ENCODE results near the gene SLBP. TPM values are rescaled to one million over a fixed set of nuclear protein-coding genes. Genes with fewer than 3 reads are reported as not detected.

Gene SLBP
- total and polyA plus RNA-seq, 2 donors (not counting 1 experiment from before 2014, with no cell fraction given) = 49.7 to 108 TPM

GRCh38 chr4:1743551-1743950 lies 31.4 kb upstream of the SLBP start:
- no peak for DNase-seq (ENCODE audit: low read depth in 2 of 2)
- H3K4me2 ChIP-seq (ENCODE audit: extremely low read depth, insufficient read depth, low read length) = no peak overlapping the region
- H3K4me1 ChIP-seq (ENCODE audit: control insufficient read depth, extremely low read depth, insufficient read depth, low read length) = no peaks in the 10 kb centered on the region
- H3K9ac ChIP-seq (ENCODE audit: insufficient read depth, low read length) = no peak overlapping the region
- H3K4me3 ChIP-seq (replicated peaks in 1 of 4; ENCODE audit: control extremely low read depth in 1 of 4, insufficient read depth in 1 of 4, low read depth in 3 of 4, low read length in 4 of 4) = no peak overlapping the region
- no peak for TF ChIP-seq EZH2 (IDR thresholded peaks at IDR 0.05; ENCODE audit: low read length, missing control alignments)
- TF ChIP-seq, protein P1, sequence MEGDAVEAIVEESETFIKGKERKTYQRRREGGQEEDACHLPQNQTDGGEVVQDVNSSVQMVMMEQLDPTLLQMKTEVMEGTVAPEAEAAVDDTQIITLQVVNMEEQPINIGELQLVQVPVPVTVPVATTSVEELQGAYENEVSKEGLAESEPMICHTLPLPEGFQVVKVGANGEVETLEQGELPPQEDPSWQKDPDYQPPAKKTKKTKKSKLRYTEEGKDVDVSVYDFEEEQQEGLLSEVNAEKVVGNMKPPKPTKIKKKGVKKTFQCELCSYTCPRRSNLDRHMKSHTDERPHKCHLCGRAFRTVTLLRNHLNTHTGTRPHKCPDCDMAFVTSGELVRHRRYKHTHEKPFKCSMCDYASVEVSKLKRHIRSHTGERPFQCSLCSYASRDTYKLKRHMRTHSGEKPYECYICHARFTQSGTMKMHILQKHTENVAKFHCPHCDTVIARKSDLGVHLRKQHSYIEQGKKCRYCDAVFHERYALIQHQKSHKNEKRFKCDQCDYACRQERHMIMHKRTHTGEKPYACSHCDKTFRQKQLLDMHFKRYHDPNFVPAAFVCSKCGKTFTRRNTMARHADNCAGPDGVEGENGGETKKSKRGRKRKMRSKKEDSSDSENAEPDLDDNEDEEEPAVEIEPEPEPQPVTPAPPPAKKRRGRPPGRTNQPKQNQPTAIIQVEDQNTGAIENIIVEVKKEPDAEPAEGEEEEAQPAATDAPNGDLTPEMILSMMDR (conservative IDR thresholded peaks at IDR 0.05 in 1 of 2, IDR thresholded peaks at IDR 0.05 in 1 of 2; ENCODE audit: low read depth in 1 of 2, low read length in 2 of 2) = no peak
- H3K9me3 ChIP-seq (ENCODE audit: control insufficient read depth, insufficient read depth, low read depth, low read length) = no peaks in the 10 kb centered on the region
- no peak overlapping the region for H3K27ac ChIP-seq (ENCODE audit: insufficient read depth, low read length)
- peaks cover 26% of the 10 kb centered on the region for H3K36me3 ChIP-seq (ENCODE audit: control insufficient read depth, insufficient read depth, low read length)
- no peak overlapping the region for H2AFZ ChIP-seq (ENCODE audit: low read length)
- H4K20me1 ChIP-seq (ENCODE audit: control insufficient read depth, extremely low read depth, insufficient read depth, low read length) = peaks cover 2% of the 10 kb centered on the region
- H3K79me2 ChIP-seq (ENCODE audit: control insufficient read depth, insufficient read depth, low read length) = no peaks in the 10 kb centered on the region
- no peaks in the 10 kb centered on the region for H3K27me3 ChIP-seq (ENCODE audit: control insufficient read depth, insufficient read depth, low read length)

- DNase-seq (ENCODE audit: low read depth in 2 of 2) = no peak
- Histone ChIP-seq H3K4me1 (ENCODE audit: control insufficient read depth, extremely low read depth, insufficient read depth, low read length) (no peaks in the 10 kb centered on the region), H4K20me1 (ENCODE audit: control insufficient read depth, extremely low read depth, insufficient read depth, low read length) (peaks cover 2% of the 10 kb centered on the region), H3K9me3 (ENCODE audit: control insufficient read depth, insufficient read depth, low read depth, low read length) (peaks cover 2% of the 10 kb centered on the region), H3K4me2 (ENCODE audit: extremely low read depth, insufficient read depth, low read length) (no peak overlapping the region), H2AFZ (ENCODE audit: low read length) (no peak overlapping the region), H3K79me2 (ENCODE audit: control insufficient read depth, insufficient read depth, low read length) (no peaks in the 10 kb centered on the region), H3K27me3 (ENCODE audit: control insufficient read depth, insufficient read depth, low read length) (no peaks in the 10 kb centered on the region), H3K36me3 (ENCODE audit: control insufficient read depth, insufficient read depth, low read length) (peaks cover 40% of the 10 kb centered on the region), H3K9ac (ENCODE audit: insufficient read depth, low read length) (no peak overlapping the region), H3K4me3 (replicated peaks in 1 of 4; ENCODE audit: control extremely low read depth in 1 of 4, insufficient read depth in 1 of 4, low read depth in 3 of 4, low read length in 4 of 4) (no peak overlapping the region), H3K27ac (ENCODE audit: insufficient read depth, low read length) (no peak overlapping the region)
- TF ChIP-seq, protein P1 (conservative IDR thresholded peaks at IDR 0.05 in 1 of 2, IDR thresholded peaks at IDR 0.05 in 1 of 2; ENCODE audit: low read depth in 1 of 2, low read length in 2 of 2) = no peak
- TF ChIP-seq EZH2 (IDR thresholded peaks at IDR 0.05; ENCODE audit: low read length, missing control alignments) = no peak
These were observed 29.1 kb upstream of the SLBP start for GRCh38 chr4:1741208-1741607.

DNA sequence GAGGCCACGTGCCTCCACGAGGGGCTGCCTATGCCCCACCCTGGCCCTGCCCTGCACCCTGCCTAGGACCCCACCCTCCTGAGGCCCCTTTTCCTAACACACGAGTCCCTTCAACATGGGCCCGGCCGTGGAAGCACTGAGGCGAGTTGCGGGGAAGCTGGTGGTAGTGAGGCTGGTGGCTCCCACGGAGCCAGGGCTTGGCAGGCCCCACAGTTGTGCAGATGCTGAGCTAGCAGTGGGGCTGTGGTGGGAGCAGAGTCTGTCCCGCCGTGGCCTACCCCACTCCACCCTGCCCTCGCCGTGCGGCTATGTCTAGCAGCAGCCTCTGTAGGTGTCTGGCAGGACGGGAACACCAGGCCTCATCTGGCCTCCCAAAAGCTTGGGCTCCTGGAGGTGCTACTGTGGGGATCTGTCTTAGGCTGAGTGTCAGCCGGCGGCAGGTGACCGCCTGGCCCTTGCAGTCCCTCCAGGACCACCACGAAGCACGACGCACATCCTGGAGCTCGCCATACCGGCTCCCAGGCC lies 28.0 kb upstream of the SLBP start:
- Histone ChIP-seq H3K9ac (ENCODE audit: insufficient read depth, low read length) (no peak overlapping the region), H3K27me3 (ENCODE audit: control insufficient read depth, insufficient read depth, low read length) (no peaks in the 10 kb centered on the region), H3K27ac (ENCODE audit: insufficient read depth, low read length) (no peak overlapping the region), H3K4me2 (ENCODE audit: extremely low read depth, insufficient read depth, low read length) (no peak overlapping the region), H3K36me3 (ENCODE audit: control insufficient read depth, insufficient read depth, low read length) (peaks cover 44% of the 10 kb centered on the region), H4K20me1 (ENCODE audit: control insufficient read depth, extremely low read depth, insufficient read depth, low read length) (no peaks in the 10 kb centered on the region), H2AFZ (ENCODE audit: low read length) (no peak overlapping the region), H3K4me1 (ENCODE audit: control insufficient read depth, extremely low read depth, insufficient read depth, low read length) (no peaks in the 10 kb centered on the region), H3K4me3 (replicated peaks in 1 of 4; ENCODE audit: control extremely low read depth in 1 of 4, insufficient read depth in 1 of 4, low read depth in 3 of 4, low read length in 4 of 4) (no peak overlapping the region), H3K79me2 (ENCODE audit: control insufficient read depth, insufficient read depth, low read length) (no peaks in the 10 kb centered on the region), H3K9me3 (ENCODE audit: control insufficient read depth, insufficient read depth, low read depth, low read length) (peaks cover 2% of the 10 kb centered on the region)
- TF ChIP-seq, protein P1 (conservative IDR thresholded peaks at IDR 0.05 in 1 of 2, IDR thresholded peaks at IDR 0.05 in 1 of 2; ENCODE audit: low read depth in 1 of 2, low read length in 2 of 2) = no peak
- TF ChIP-seq EZH2 (IDR thresholded peaks at IDR 0.05; ENCODE audit: low read length, missing control alignments) = no peak
- DNase-seq (ENCODE audit: low read depth in 2 of 2) = no peak

Measured in fibroblast of lung (primary cell).